Measurements from ENCODE around the gene BAIAP3.

BAIAP3 gene

GRCh38 chr16:1366712-1367299, 33.4 kb downstream of the BAIAP3 start:
- DNase-seq (ENCODE audit: low read depth in 3 of 3): no peak

DNA sequence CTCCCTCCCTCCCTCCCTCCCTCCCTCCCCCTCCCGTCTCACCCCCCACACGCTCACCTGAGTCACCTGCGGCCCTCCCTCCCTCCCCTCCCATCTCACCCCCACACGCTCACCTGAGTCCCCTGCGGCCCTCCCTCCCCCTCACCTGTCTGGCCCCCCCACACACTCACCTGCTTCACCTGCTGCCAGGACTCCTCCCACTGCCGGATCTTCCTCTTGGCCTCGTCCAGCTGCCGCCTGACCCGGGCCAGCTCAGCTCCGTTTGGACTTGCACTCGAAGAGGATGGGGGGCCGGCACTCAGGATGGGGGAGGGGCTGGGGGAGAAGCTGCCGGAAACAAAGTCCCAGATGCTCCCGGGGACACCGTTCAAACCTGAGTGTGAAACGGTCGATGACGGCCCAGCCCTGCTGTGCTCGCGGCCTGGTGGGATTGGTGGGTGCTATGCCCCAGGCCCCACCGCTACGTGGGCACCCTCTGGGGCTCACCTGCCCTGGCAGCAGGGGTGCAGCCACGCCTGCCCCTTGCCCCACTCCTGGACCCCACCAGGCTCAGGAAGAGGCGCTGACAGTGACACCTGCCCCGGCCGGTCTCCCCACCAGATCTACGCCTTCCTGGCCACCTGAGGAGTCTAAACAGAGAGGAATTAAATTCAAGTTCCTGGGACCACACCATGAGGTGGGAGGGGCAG, 34.2 kb downstream of the BAIAP3 start:
- DNase-seq (ENCODE audit: low read depth in 3 of 3): no peak

- DNase-seq (ENCODE audit: low read depth in 3 of 3): no peak
Observed at GRCh38 chr16:1371054-1371978, 37.9 kb downstream of the BAIAP3 start.

GRCh38 chr16:1372292-1372950, 39.0 kb downstream of the BAIAP3 start:
- DNase-seq (ENCODE audit: low read depth in 3 of 3): no peak

DNA sequence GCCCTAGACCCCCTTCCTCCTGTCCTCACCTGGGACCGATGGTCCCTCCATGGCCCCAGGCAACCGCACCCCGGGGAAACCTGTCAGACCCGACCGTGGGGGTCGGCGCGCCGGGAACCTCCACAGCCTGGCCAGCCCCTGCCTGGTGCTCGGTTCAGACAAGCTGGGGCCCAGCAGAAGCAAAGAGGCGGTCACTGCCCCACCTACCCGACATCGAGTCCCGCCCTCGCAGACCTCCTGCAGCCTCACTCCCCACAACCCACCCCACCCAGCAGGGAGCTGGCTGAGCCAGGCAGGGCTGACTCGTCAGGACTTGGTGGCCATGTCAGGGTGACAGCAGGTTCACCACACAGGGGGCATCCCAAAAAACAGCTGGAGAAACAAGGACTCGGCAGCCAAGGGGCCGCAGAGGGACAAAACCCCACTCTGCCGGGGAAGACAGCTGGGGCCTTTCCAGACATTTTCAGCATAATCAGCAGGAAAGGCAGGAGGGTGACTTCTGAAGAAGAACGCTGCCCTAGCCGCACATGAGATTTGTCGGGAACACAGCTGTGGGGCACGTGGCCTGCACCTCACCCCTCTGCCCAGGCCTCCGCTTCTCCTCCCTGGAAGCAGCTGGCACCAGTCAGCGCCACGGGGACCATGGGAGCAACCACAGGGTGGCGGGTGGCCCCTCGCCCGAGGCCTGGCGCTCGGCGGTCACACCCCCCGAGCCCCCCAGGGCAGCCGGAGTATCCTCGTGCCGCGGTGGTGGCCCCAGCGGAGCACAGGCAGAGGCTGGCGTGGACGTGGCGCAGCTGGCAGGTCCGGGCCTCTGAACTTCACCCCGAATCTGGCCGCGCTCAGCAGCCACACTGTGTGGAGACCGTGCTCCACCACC, 41.2 kb downstream of the BAIAP3 start:
- no peak for DNase-seq (ENCODE audit: low read depth in 3 of 3)

GRCh38 chr16:1375298-1375640, 41.8 kb downstream of the BAIAP3 start:
- no peak for DNase-seq (ENCODE audit: low read depth in 3 of 3)

- no peak for DNase-seq (ENCODE audit: low read depth in 3 of 3)
Observed at GRCh38 chr16:1375741-1376410, 42.4 kb downstream of the BAIAP3 start.

- no peak for DNase-seq (ENCODE audit: low read depth in 3 of 3)
Observed at GRCh38 chr16:1377406-1378010, 44.1 kb downstream of the BAIAP3 start.

GRCh38 chr16:1378087-1378803, 44.8 kb downstream of the BAIAP3 start:
- no peak for DNase-seq (ENCODE audit: low read depth in 3 of 3)

DNA sequence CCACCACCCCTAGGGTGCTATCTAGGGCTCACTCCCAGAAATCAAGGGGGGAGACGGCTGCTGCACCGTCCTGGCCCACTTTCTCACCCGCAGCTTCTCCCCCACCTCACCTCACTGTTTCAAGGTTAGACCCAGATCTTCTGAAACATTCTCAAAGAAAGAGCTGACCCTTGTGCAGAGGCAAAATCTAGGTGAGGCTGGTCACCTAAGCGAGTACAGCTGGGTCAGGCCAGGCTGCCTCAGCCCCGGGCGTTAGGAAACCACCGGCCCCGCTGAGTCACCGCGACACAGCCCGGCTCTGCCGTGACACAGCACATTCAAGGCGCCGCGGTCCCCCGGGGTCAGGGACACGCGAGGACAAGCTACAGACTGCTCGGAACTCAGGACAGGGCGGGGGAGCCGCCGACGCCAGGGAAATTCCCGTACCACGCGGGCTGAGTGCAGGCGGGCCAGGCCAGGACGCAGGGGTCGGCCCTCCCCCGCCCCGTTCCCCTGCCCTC, 45.4 kb downstream of the BAIAP3 start:
- DNase-seq (ENCODE audit: low read depth in 3 of 3): peak; percentile 39 to 73 (median 60)

DNA sequence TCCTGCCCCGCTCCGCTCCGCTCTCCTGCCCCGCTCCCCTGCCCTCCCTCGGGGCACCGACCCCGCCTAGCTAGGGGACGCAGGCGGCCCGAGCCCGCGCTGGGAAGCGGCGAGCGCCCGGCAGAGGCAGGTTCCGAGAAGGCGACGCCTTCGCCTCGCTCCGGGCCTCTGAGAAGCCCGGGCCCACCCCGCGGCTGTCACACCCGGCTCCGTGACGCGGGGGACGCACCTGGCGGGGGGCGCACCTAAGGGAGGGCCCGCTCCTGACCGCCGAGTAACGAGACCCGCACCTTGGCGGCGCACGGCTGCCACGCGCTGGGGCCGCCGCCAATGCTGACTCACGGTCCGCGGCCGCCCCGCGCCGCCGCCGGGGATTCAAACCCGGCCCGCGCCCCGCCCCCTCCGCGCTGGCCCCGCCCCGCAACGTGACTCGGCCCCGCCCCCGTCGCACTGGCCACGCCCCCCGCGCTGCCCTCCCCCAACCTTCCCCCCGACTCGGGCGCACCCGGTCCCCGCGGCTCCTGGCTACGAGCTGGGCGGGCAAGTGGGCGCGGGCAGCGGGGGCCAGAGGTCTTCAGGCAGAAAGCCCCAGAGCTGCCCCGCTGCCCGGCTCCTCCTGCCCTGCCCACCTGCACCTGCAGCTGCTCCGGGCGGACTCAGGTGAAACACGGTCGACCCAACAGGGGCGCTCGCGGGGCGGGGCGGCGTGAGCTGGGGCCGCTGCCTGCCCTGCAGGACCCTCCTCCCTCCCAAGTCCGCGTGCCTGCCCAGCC, 46.0 kb downstream of the BAIAP3 start:
- DNase-seq (ENCODE audit: low read depth in 3 of 3): peak; percentile 37 to 81 (median 60)

- no peak for DNase-seq (ENCODE audit: low read depth in 3 of 3)
Observed at GRCh38 chr16:1380195-1380594, 46.8 kb downstream of the BAIAP3 start.

DNA sequence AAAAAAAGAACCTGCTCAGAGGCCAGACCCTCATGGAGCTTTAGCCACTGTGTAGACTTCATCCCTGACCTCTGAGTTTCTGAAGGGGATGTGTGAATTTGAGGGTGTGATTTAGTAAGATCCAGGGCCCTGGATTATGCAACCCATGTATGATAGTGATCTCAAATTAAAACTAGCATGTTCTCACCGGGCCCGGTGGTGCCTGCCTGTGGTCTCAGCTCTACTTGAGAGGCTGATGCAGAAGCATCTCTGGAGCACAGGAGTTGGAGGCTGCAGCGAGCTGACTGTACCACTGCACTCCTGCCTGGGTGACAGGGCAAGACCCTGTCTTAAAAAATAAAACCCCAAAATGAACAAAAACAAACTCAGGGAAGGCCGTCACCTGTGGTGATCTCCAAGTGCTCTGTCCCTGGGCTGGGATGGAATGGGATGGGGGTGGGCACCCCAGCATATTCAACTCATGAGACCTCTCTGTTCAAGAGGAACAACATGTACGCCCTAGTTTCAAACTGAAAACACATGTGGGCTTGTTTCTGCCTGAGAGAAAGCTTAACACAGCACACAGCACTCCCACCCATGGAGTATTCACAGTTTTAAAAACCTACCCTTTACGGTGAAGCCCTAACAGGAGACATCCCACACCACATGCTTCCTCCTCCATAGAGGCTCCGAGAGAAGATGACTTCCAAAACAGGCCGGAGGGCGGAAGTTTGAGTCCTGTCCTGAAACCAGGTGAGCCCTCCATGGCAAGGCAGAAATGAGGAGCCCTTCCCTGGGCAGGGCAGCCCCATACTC, 48.4 kb downstream of the BAIAP3 start:
- DNase-seq (ENCODE audit: low read depth in 3 of 3): no peak

GRCh38 chr16:1383556-1383955, 50.1 kb downstream of the BAIAP3 start:
- no peak for DNase-seq (ENCODE audit: low read depth in 3 of 3)

GRCh38 chr16:1385232-1385631, 51.8 kb downstream of the BAIAP3 start:
- DNase-seq (ENCODE audit: low read depth in 3 of 3): no peak

GRCh38 chr16:1387331-1387730, 53.9 kb downstream of the BAIAP3 start:
- DNase-seq (ENCODE audit: low read depth in 3 of 3): no peak

- DNase-seq (ENCODE audit: low read depth in 3 of 3): no peak
Observed at GRCh38 chr16:1389762-1390161, 56.3 kb downstream of the BAIAP3 start.
